A673 (cell line): ENCODE measurements around the gene MAML3.

Experiments
- EZH2 ChIP-seq: fragments of 200-600 bp; sonication (generic); IDR thresholded peaks from 2 replicates; pipeline ENCODE4 v1.6.1; 2017; ENCODE audit warnings: borderline replicate concordance, low read depth, mild to moderate bottlenecking, mixed read lengths, antibody characterized with exemption, low read length; ENCODE audit not compliant: poor library complexity, severe bottlenecking
- TF ChIP-seq, protein P1 (sequence below): fragments of 300-800, 200-600 bp; sonication (generic); conservative IDR thresholded peaks from 2 replicates; pipeline ENCODE4 v1.5.1; 2017; ENCODE audit warnings: low read depth, mild to moderate bottlenecking, antibody characterized with exemption, low read length, moderate library complexity, mixed read lengths

DNA sequence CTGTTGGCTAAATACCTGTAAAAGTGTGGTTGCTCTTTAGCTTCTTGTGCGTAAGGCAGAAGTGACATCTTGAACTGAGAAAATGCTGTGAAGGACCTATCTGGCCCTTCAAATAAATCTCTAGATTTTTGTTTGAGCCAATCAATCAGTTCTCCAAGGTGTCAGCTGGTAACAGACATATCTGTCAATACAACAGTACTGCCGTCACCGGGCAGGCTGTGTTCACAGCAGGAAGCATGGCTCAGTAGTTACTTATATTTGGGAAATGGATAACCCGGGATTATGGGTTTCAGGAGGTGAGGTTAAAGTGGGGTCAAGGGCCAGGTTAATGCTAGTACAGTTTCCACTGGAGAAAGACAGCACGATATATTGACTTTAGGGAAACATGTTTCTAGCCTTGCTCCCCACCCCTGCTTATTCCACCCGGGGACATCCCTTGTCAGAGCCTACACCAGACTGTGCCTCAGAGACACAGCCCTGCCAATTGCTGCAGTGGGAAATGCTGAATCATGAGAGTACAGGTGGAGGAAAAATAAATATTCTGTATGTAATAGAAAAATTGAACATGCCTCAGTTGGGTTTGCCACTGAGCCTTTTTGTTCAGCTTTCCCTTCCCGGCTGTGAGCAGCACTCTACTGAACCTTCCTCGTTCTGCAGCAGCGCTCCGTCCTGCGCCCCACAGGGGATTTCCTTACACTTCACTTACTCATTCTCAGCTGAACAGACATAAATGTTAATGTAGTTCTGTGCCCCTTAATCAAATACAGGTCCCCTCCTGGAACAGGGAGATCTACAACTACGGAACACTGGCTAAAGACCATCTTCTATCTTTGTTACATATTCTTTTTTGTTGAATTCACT lies 367.3 kb downstream of the MAML3 start:
- TF ChIP-seq, protein P1, sequence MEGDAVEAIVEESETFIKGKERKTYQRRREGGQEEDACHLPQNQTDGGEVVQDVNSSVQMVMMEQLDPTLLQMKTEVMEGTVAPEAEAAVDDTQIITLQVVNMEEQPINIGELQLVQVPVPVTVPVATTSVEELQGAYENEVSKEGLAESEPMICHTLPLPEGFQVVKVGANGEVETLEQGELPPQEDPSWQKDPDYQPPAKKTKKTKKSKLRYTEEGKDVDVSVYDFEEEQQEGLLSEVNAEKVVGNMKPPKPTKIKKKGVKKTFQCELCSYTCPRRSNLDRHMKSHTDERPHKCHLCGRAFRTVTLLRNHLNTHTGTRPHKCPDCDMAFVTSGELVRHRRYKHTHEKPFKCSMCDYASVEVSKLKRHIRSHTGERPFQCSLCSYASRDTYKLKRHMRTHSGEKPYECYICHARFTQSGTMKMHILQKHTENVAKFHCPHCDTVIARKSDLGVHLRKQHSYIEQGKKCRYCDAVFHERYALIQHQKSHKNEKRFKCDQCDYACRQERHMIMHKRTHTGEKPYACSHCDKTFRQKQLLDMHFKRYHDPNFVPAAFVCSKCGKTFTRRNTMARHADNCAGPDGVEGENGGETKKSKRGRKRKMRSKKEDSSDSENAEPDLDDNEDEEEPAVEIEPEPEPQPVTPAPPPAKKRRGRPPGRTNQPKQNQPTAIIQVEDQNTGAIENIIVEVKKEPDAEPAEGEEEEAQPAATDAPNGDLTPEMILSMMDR = no peak
- TF ChIP-seq EZH2 = no peak
